Transverse colon (tissue), 4 donors: Measurements from ENCODE around the gene MTMR3. TPM values are rescaled to one million over a fixed set of nuclear protein-coding genes. Genes with fewer than 3 reads are reported as not detected.
"Not testable (repeated sequence)": the region's sequence is repeated elsewhere in the genome, so short reads cannot be mapped to it uniquely, and the experiment has no call there.

Experiments
- DNase-seq: peaks from one replicate; pipeline ENCODE4 v3.0.0-alpha.2; 2019
- H3K27ac ChIP-seq, 4 donors: fragments of 200-600 bp; sonication (generic); 2 replicates each; pipeline ENCODE4 v1.5.1; 2016 to 2018; ENCODE audit warnings: inconsistent platforms in 4 of 4
- H3K27me3 ChIP-seq: fragments of 200-600 bp; sonication (generic); 2 replicates; pipeline ENCODE4 v1.5.1; 2017; ENCODE audit warnings: inconsistent platforms
- H3K36me3 ChIP-seq, 4 donors: fragments of 200-600 bp; sonication (generic); 2 replicates each; pipeline ENCODE4 v1.5.1; 2017 to 2019; ENCODE audit warnings: inconsistent platforms in 4 of 4
- H3K4me1 ChIP-seq, 4 donors: fragments of 200-600 bp; sonication (generic); 2 replicates each; pipeline ENCODE4 v1.5.1; 2017 to 2020; ENCODE audit warnings: inconsistent platforms in 4 of 4
- H3K4me3 ChIP-seq, 4 donors: fragments of 200-600 bp; sonication (generic); 1 replicate in 1 of 4; 2 replicates in 3 of 4; pipeline versions ENCODE4 v1.5.1 to v1.6.1; 2017 to 2019; ENCODE audit warnings: inconsistent platforms in 4 of 4
- H3K9me3 ChIP-seq, 2 donors: fragments of 200-600 bp; sonication (generic); 2 replicates each; pipeline ENCODE4 v1.5.1; 2017 to 2019; ENCODE audit warnings: inconsistent platforms in 2 of 2
- CTCF ChIP-seq, 5 experiments: fragments of 200-600 bp in 3 of 5; fragments of 450-650 bp in 2 of 5; sonication (generic) in 3 of 5; IDR thresholded peaks; 1 replicate in 2 of 5; 2 replicates in 3 of 5; pipeline ENCODE4 v1.5.1; 2016 to 2017; ENCODE audit warnings: antibody characterized with exemption in 5 of 5, inconsistent platforms in 3 of 5, mild to moderate bottlenecking in 2 of 5, moderate library complexity in 1 of 5
- EP300 ChIP-seq: sonication (generic); formaldehyde crosslinking; IDR thresholded peaks from one replicate; pipeline ENCODE4 v1.6.1; 2017; ENCODE audit warnings: antibody characterized with exemption, low read depth
- POLR2A ChIP-seq: fragments of 450-650 bp; IDR thresholded peaks from one replicate; pipeline ENCODE4 v1.6.1; 2016; ENCODE audit warnings: antibody characterized with exemption, mild to moderate bottlenecking, moderate library complexity
- POLR2AphosphoS5 ChIP-seq, 3 donors: sonication (generic); formaldehyde crosslinking; IDR thresholded peaks; one replicate each; pipeline ENCODE4 v1.6.1; 2016; ENCODE audit warnings: antibody characterized with exemption in 3 of 3
- WGBS, 2 donors: methylation state at CpG; one replicate each; pipeline ENCODE4 v1.1.5; 2018; ENCODE audit warnings: low coverage in 1 of 2; 5-methylcytosine and 5-hydroxymethylcytosine counted together
- in situ Hi-C, 4 donors: fragments of 200-750 bp; cut with MboI; loops; one replicate each; pipeline versions ENCODE4 v1.15.0 to v1.15.1; 2017; ENCODE audit warnings: low sequenced_read_pairs in 3 of 4, low pct_ligation_motif_present in 1 of 4, low pct_unique_long_range_greater_than_20kb in 1 of 4
- intact Hi-C: fragments of 100-400 bp; cut with DNase I; formaldehyde crosslinking; loops from one replicate; pipeline ENCODE4 v1.15.1; 2023; ENCODE audit warnings: low total_unique reads
- total RNA-seq, 4 donors: library from RNA; depleted of rRNA; stranded (reverse); fragments of >200 nt; gene quantifications; one replicate each; pipeline ENCODE4 v1.1.0, GENCODE V29; 2016

The MTMR3 gene
- total RNA-seq, 4 donors from 2014 or later: 52.5 to 92.7 (median 70.2) TPM

DNA sequence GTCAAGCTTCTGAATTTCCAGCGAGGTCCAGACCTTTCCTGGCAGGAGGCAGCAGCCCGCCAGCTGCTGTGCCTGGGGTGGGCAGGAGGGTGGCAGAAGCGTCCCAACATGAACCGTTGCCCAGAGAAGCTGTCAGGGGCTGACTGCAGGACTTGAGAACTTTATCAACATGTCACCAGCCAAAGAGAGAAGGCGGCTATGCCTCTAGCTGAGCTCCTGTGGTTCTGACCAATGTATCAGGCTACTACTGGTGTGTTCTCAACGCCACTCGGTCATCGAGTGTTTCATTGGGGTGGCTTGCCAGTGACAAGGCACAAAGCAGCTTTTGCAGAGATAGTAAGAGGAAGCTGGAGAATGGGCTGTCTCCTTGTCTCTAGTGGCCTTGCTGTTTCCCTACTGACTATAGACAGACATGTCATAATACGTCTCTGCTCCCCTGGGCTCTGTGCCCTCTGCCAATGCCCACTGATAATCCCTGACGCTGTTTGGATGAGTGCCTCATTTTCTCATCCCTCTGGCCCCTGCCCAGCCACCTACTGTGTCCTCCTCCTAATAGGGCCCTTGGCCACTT is 27.3 kb upstream of the MTMR3 start:
- H3K27me3 ChIP-seq: no peaks in the 10 kb centered on the region
- TF ChIP-seq POLR2A (no peak), EP300 (no peak), CTCF (IDR thresholded peaks at IDR 0.05) (no peak), POLR2AphosphoS5 (IDR thresholded peaks at IDR 0.05) (no peak)
- no peaks in the 10 kb centered on the region for H3K36me3 ChIP-seq
- in situ Hi-C loops: no loop called here
- H3K4me1 ChIP-seq: no peaks in the 10 kb centered on the region
- no peak overlapping the region for H3K27ac ChIP-seq
- no peak overlapping the region for H3K4me3 ChIP-seq
- WGBS, 2 donors: 67 to 79% methylated on average over 3 to 10 of the region's 10 CpGs
- no peak for DNase-seq
- no peaks in the 10 kb centered on the region for H3K9me3 ChIP-seq
- intact Hi-C loops: no loop called here

GRCh38 chr22:29856496-29856895 is 26.5 kb upstream of the MTMR3 start:
- intact Hi-C loops (no loop called here), in situ Hi-C loops (no loop called here)
- TF ChIP-seq CTCF (IDR thresholded peaks at IDR 0.05) (no peak), POLR2A (no peak), POLR2AphosphoS5 (IDR thresholded peaks at IDR 0.05) (no peak), EP300 (no peak)
- H3K4me3 ChIP-seq: no peak overlapping the region
- H3K9me3 ChIP-seq: no peaks in the 10 kb centered on the region
- DNase-seq: no peak
- no peaks in the 10 kb centered on the region for H3K27me3 ChIP-seq
- no peaks in the 10 kb centered on the region for H3K4me1 ChIP-seq
- no peak overlapping the region for H3K27ac ChIP-seq
- no peaks in the 10 kb centered on the region for H3K36me3 ChIP-seq
- 40 to 71% methylated on average over 2 to 3 of the region's 3 CpGs for WGBS, 2 donors

DNA sequence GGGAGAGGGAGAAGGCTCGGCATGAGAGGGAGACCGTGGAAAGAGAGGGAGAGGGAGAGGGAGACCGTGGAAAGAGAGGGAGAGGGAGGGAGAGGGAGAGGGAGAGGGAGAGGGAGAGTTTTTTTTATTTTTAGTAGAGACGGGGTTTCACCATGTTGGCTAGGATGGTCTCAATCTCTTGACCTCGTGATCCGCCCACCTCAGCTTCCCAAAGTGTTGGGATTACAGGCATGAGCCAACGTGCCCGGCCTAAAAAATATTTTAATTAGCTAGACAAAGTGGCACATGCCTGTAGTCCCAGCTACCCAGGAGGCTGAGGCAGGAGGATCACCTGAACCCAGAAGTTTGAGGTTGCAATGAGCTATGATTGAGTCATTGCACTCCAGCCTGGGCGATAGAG is 23.9 kb upstream of the MTMR3 start:
- H3K27me3 ChIP-seq, H3K36me3 ChIP-seq, intact Hi-C loops, H3K4me3 ChIP-seq, H3K9me3 ChIP-seq, H3K27ac ChIP-seq, H3K4me1 ChIP-seq, in situ Hi-C loops, DNase-seq: not testable (repeated sequence)
- 83% methylated on average over 9 of the region's 9 CpGs; no CpG with 5 or more reads in 1 of the 2 donors for WGBS, 2 donors

GRCh38 chr22:29860006-29860766 is 22.8 kb upstream of the MTMR3 start:
- H3K27ac ChIP-seq: no peak overlapping the region
- intact Hi-C loops: no loop called here
- 80 to 83% methylated on average over 2 of the region's 2 CpGs for WGBS, 2 donors
- TF ChIP-seq CTCF (IDR thresholded peaks at IDR 0.05): no peak
- no peak for TF ChIP-seq EP300
- TF ChIP-seq POLR2AphosphoS5 (IDR thresholded peaks at IDR 0.05): no peak
- TF ChIP-seq POLR2A: no peak
- H3K4me3 ChIP-seq: no peak overlapping the region
- no peaks in the 10 kb centered on the region for H3K9me3 ChIP-seq
- no peaks in the 10 kb centered on the region for H3K27me3 ChIP-seq
- no peaks in the 10 kb centered on the region for H3K4me1 ChIP-seq
- no peaks in the 10 kb centered on the region for H3K36me3 ChIP-seq
- in situ Hi-C loops: no loop called here
- DNase-seq: no peak
